Keratinocyte (primary cell): ENCODE data around the gene FTSJ1. TPM values are rescaled to one million over a fixed set of nuclear protein-coding genes. Genes with fewer than 3 reads are reported as not detected.

Source experiments
- DNase-seq: peaks from one replicate; pipeline ENCODE4 v3.0.0-alpha.2; 2011; ENCODE audit warnings: low read depth, missing footprints, low spot score
- FAIRE-seq: peaks from 2 replicates; lab custom pipeline; 2011; peaks lifted over from hg19 to GRCh38; lab: Jason Lieb, UNC
- H2AFZ ChIP-seq: 2 replicates; pipeline ENCODE4 v1.6.0; 2012; ENCODE audit warnings: low read length, control low read depth, inconsistent platforms; ENCODE audit not compliant: control insufficient read depth
- H3K27ac ChIP-seq: 2 replicates; pipeline ENCODE4 v1.5.1; 2011; ENCODE audit warnings: low read length; ENCODE audit not compliant: control insufficient read depth, insufficient read depth
- H3K27me3 ChIP-seq: 3 replicates; pipeline ENCODE4 v1.6.0; 2011; ENCODE audit warnings: low read length; ENCODE audit not compliant: control insufficient read depth, insufficient read depth; ENCODE audit errors: extremely low read depth
- H3K36me3 ChIP-seq, 2 experiments: 2 replicates in 1 of 2; 3 replicates in 1 of 2; pipeline ENCODE4 v1.5.1; 2011; ENCODE audit warnings: low read length in 2 of 2, mild to moderate bottlenecking in 1 of 2; ENCODE audit not compliant: control insufficient read depth in 2 of 2, insufficient read depth in 2 of 2; ENCODE audit errors: extremely low read depth in 1 of 2
- H3K4me1 ChIP-seq: 3 replicates; pipeline ENCODE4 v1.5.1; 2011; ENCODE audit warnings: low read length; ENCODE audit not compliant: control insufficient read depth, insufficient read depth; ENCODE audit errors: extremely low read depth
- H3K4me2 ChIP-seq: 3 replicates; pipeline ENCODE4 v1.6.0; 2011; ENCODE audit warnings: low read depth, low read length; ENCODE audit not compliant: control insufficient read depth, insufficient read depth; ENCODE audit errors: extremely low read depth
- H3K4me3 ChIP-seq, 3 experiments: fragments of 200-600 bp in 1 of 3; sonication (generic) in 1 of 3; 2 replicates in 2 of 3; 3 replicates in 1 of 3; pipeline ENCODE4 v1.5.1; 2011 to 2016; ENCODE audit warnings: low read length in 3 of 3, mild to moderate bottlenecking in 3 of 3, control low read depth in 2 of 3, inconsistent platforms in 1 of 3, low read depth in 1 of 3, mixed read lengths in 1 of 3, mixed run types in 1 of 3, moderate library complexity in 1 of 3; ENCODE audit not compliant: control insufficient read depth in 2 of 3, insufficient read depth in 2 of 3; ENCODE audit errors: extremely low read depth in 1 of 3
- H3K79me2 ChIP-seq: 2 replicates; pipeline ENCODE4 v1.6.0; 2012; ENCODE audit warnings: low read length; ENCODE audit not compliant: control insufficient read depth, insufficient read depth
- H3K9ac ChIP-seq: 3 replicates; pipeline ENCODE4 v1.6.0; 2011; ENCODE audit warnings: low read length; ENCODE audit not compliant: control insufficient read depth, insufficient read depth; ENCODE audit errors: extremely low read depth
- H3K9me1 ChIP-seq: 3 replicates; pipeline ENCODE4 v1.6.0; 2011; ENCODE audit warnings: low read length; ENCODE audit not compliant: control insufficient read depth, insufficient read depth; ENCODE audit errors: extremely low read depth
- H3K9me3 ChIP-seq: 2 replicates; pipeline ENCODE4 v1.5.1; 2012; ENCODE audit warnings: low read depth, low read length; ENCODE audit not compliant: control insufficient read depth
- H4K20me1 ChIP-seq: 3 replicates; pipeline ENCODE4 v1.6.0; 2011; ENCODE audit warnings: low read length; ENCODE audit not compliant: control insufficient read depth, insufficient read depth; ENCODE audit errors: extremely low read depth
- EZH2 ChIP-seq: IDR thresholded peaks from one replicate; pipeline ENCODE4 v1.6.1; 2012; ENCODE audit warnings: inconsistent platforms, mild to moderate bottlenecking, low read length, moderate library complexity
- dilution Hi-C: fragments of 300-500 bp; cut with MboI; formaldehyde crosslinking; loops from one replicate; pipeline ENCODE4 v1.7.0; 2020; ENCODE audit warnings: low sequenced_read_pairs; ENCODE audit not compliant: extremely low pct_ligation_motif_present
- polyA plus RNA-seq, 5 experiments: library from polyadenylated mRNA; depleted of rRNA in 3 of 5; stranded (reverse) in 3 of 5; stranded (forward) in 1 of 5; unstranded in 1 of 5; fragments of >200 nt; gene quantifications; 1 replicate in 1 of 5; 2 replicates in 3 of 5; 3 replicates in 1 of 5; pipeline versions ENCODE4 v1.2.1 to v1.2.3, GENCODE V29; 2011 to 2012; ENCODE audit warnings: missing spikeins in 2 of 5, low read depth in 1 of 5, low replicate concordance in 1 of 5
- TF ChIP-seq, protein P1 (sequence below), 3 experiments: IDR thresholded peaks in 1 of 3; conservative IDR thresholded peaks in 1 of 3; optimal IDR thresholded peaks in 1 of 3; 2 replicates in 2 of 3; 3 replicates in 1 of 3; pipeline versions ENCODE3 to v1.5.1; 2011; ENCODE audit warnings: low read length in 3 of 3, mild to moderate bottlenecking in 3 of 3, moderate library complexity in 2 of 3, control low read depth in 1 of 3, inconsistent platforms in 1 of 3; ENCODE audit not compliant: insufficient read depth in 2 of 3; ENCODE audit errors: extremely low read depth in 1 of 3

The FTSJ1 gene
- polyA plus RNA-seq, 1 donor (not counting 4 experiments of a cell fraction or from before 2014, with no cell fraction given): 60.6 TPM

- Histone ChIP-seq H3K4me3 (no peak overlapping the region), H3K9me1 (no peaks in the 10 kb centered on the region), H3K4me2 (no peak overlapping the region), H3K9ac (no peak overlapping the region), H4K20me1 (no peaks in the 10 kb centered on the region), H3K27ac (no peak overlapping the region), H3K79me2 (peaks cover 25% of the 10 kb centered on the region), H2AFZ (no peak overlapping the region), H3K27me3 (no peaks in the 10 kb centered on the region), H3K36me3 (peaks cover 0 to under 1% of the 10 kb centered on the region in 2 experiments), H3K4me1 (peaks cover 19% of the 10 kb centered on the region), H3K9me3 (no peaks in the 10 kb centered on the region)
- TF ChIP-seq, protein P1, sequence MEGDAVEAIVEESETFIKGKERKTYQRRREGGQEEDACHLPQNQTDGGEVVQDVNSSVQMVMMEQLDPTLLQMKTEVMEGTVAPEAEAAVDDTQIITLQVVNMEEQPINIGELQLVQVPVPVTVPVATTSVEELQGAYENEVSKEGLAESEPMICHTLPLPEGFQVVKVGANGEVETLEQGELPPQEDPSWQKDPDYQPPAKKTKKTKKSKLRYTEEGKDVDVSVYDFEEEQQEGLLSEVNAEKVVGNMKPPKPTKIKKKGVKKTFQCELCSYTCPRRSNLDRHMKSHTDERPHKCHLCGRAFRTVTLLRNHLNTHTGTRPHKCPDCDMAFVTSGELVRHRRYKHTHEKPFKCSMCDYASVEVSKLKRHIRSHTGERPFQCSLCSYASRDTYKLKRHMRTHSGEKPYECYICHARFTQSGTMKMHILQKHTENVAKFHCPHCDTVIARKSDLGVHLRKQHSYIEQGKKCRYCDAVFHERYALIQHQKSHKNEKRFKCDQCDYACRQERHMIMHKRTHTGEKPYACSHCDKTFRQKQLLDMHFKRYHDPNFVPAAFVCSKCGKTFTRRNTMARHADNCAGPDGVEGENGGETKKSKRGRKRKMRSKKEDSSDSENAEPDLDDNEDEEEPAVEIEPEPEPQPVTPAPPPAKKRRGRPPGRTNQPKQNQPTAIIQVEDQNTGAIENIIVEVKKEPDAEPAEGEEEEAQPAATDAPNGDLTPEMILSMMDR (optimal IDR thresholded peaks at IDR 0.05 in 1 of 3, IDR thresholded peaks at IDR 0.05 in 1 of 3, conservative IDR thresholded peaks at IDR 0.05 in 1 of 3; ENCODE audit: extremely low read depth in 1 of 3, insufficient read depth in 2 of 3, low read length in 3 of 3): no peak
- TF ChIP-seq EZH2: no peak
- dilution Hi-C loops: no loop called here
- FAIRE-seq (no peak), DNase-seq (no peak)
These were observed 5.2 kb upstream of the FTSJ1 start for GRCh38 chrX:48470833-48471118.

DNA sequence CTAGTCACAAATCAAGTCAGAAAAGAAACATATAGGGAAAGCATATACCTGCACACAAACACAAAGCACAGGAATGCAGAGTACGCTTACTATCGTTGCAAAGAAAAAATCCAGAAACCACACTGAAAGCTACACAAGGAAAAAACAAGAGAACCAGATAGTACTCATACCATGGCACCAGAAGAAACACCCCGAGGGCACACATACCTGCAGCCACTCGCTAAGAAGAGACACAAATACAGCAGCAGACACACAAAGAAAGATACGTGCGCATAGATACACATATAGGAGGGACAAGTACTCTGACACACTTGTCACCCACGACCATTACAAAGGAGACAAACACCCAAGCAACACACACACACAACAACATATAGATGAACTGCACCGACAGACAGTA is 4.5 kb upstream of the FTSJ1 start:
- Histone ChIP-seq H3K79me2 (peaks cover 24% of the 10 kb centered on the region), H3K9ac (no peak overlapping the region), H3K4me2 (peak overlapping the region; percentile 6), H4K20me1 (no peaks in the 10 kb centered on the region), H3K9me1 (no peaks in the 10 kb centered on the region), H3K27ac (no peak overlapping the region), H3K27me3 (no peaks in the 10 kb centered on the region), H3K4me3 (no peak overlapping the region), H3K36me3 (no peaks in the 10 kb centered on the region), H3K9me3 (no peaks in the 10 kb centered on the region), H2AFZ (no peak overlapping the region), H3K4me1 (peaks cover 17% of the 10 kb centered on the region)
- FAIRE-seq (no peak), DNase-seq (no peak)
- no peak for TF ChIP-seq EZH2
- TF ChIP-seq, protein P1 (optimal IDR thresholded peaks at IDR 0.05 in 1 of 3, IDR thresholded peaks at IDR 0.05 in 1 of 3, conservative IDR thresholded peaks at IDR 0.05 in 1 of 3; ENCODE audit: extremely low read depth in 1 of 3, insufficient read depth in 2 of 3, low read length in 3 of 3): no peak
- dilution Hi-C loops: no loop called here
